ENCODE data around the gene SIM1.

The SIM1 gene

DNA sequence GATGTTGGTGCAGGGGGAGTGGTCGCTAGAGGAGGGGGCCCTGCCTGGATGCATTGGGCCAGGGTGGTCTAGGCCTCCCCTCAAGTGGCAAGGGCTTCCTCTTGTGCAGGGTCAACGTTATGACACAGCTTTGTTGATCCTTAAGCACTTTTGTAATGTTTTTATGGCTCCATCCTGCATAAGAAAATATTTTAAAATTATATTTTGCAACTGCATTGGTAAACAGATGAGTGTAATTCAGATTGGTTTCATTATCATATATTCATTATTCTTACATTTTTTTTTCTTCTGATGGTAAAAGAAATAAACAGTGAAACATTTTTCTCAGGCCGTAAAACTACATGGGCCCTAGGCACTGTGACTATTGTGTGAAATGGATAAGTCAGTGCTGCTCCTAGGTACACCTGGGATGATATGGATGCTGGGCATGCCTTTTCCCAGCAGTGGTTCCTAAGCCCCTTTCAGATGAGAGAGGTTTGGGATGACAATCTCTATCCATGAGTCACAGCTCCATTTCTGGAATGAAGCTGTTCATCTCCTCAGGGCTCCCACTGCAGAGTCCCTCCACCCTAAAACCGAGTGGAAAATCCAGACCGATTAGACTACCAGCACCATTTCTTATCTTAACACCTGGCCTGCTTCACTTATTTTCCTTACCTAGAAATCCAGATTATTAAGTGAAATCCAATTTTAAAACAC lies 5.8 kb upstream of the SIM1 start:
- no peak for DNase-seq

DNA sequence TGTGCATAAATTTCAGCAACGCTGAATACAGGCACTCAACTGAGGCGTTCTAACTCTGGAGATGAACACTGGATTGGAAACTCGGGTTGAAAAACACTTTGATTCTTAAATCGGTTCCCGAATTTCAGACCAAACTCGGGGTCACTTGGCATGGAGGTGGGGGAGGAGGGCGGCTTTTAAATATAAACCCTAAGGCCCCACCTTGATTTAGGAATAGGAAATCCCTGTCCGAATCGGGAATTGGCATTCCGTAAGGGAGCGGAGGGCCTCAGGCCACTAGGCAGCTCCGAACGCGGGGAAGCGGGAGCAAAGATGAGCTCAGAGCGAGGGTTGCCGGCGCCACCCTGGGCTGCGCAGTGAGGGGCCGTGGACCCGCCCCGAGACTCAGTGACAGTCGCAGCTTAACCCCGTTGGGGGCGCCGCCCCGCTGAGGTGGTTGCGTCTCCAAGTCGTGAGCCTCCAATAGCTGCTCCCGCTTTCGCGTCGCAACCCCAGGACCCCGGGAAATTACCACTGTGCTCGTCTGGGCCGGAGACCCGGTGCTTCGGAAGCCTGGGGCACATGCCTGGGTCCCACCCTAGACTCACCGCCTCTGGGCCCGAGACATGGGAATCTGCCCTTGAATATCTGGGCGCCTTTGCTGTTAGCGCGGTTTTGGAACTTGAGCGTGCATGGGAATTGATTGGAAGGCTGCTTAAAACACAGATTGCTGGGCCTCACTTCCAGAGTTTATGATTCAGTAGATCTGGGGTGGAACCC lies 4.6 kb upstream of the SIM1 start:
- no peak for DNase-seq

- no peak for DNase-seq
These were observed 3.4 kb upstream of the SIM1 start for GRCh38 chr6:100468016-100468622.

GRCh38 chr6:100467129-100468015 lies 2.7 kb upstream of the SIM1 start:
- no peak for DNase-seq

DNA sequence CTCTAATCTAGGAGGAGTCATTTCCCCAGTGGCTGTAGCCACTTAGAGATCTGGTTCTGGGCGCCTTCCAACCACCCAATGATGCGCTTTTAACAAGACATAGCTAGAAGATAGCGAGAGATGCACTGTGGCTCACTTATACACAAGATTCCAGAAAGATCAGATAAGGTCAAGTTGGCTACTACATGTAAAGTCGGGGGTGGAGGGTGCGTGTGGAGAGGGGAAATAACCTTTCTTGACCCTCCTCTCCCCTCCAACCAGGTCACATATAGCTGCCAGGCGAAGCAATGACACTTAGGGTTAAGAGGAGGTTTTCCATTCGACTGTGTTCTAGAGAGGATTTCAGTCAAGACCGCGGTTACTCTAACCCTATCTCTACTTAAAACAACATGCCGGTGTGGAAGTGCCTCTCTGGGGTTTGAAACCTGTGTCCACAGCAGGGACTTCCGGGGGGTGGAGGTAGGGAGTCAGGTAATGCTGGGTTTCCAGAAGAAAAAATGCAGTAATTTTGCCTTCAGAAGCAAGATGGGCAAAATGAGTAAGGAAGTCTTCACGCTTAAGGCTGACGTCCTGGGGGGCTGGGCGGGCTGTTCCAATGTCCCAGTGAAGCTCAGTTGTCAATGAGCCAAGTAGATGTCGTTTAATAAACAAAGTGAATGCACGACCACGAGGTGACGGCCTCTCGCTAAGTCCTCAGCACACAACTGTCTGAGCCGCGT lies 1.8 kb upstream of the SIM1 start:
- DNase-seq: no peak

- DNase-seq: no peak
These were observed 1.1 kb upstream of the SIM1 start for GRCh38 chr6:100465701-100466409.

- DNase-seq: no peak
These were observed 414 bp downstream of the SIM1 start for GRCh38 chr6:100464162-100464851.

- no peak for DNase-seq
These were observed 1.0 kb downstream of the SIM1 start for GRCh38 chr6:100463630-100464161.

GRCh38 chr6:100462706-100463629 lies 1.8 kb downstream of the SIM1 start:
- DNase-seq: no peak

- DNase-seq: no peak
These were observed 2.6 kb downstream of the SIM1 start for GRCh38 chr6:100461917-100462705.

DNA sequence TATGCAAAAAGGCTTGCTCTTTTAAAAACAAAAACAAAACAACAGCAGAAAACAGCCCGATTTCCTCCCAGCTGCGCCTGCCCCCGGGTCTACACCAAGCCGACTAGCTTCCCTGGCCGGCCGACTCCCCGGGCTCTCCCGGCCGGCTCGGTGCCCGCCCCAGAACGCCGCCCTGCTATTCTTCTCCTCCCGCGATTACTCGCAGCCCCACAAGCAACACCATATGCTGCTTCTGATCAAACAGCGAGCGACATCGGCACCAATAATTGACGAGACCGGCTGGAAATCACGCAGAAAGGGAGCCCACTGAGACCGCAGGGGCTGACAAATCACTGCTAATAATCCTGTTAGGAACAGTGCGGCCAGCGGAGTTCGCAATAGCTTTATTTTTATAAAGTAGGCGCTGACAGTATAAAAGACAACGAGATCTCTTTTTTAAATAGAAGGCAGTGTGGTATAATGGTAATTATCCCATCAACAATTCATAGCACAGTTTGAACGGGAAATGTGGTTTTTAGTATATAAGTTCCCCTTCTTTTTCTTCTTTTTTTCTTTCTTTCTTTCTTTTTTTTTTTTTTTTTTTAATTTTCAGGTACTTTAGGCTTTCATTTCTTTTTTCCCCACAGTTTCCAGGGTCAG lies 3.3 kb downstream of the SIM1 start:
- no peak for DNase-seq

DNA sequence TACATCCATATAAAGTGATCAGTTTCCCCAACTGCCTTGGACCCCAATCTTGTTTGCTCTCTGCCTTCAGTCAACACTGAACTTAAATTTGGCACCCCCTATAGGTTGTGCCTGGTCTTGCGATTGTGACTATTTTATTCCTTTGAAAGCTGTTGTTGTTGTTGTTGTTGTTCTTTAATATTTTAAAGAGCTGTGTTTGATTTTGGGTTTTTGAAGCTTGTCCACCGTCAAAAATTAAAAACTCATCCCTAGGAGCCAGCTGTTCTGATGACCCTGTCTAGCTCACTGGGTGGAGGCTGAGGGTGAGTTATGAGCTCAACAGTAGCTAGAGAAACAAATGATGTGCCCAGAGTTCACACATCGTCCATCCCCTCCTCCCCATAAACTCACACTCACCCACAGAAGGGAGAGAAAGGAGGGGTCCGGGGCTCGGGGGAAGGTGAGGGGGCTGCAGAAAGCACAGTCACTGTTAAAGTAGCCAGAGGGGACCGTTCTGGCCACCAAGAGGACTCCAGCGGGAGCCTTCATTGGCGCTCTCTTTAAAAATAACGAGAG lies 4.0 kb downstream of the SIM1 start:
- no peak for DNase-seq

- DNase-seq: no peak
These were observed 5.0 kb downstream of the SIM1 start for GRCh38 chr6:100459592-100460184.

- no peak for DNase-seq
These were observed 5.7 kb downstream of the SIM1 start for GRCh38 chr6:100458841-100459591.

DNA sequence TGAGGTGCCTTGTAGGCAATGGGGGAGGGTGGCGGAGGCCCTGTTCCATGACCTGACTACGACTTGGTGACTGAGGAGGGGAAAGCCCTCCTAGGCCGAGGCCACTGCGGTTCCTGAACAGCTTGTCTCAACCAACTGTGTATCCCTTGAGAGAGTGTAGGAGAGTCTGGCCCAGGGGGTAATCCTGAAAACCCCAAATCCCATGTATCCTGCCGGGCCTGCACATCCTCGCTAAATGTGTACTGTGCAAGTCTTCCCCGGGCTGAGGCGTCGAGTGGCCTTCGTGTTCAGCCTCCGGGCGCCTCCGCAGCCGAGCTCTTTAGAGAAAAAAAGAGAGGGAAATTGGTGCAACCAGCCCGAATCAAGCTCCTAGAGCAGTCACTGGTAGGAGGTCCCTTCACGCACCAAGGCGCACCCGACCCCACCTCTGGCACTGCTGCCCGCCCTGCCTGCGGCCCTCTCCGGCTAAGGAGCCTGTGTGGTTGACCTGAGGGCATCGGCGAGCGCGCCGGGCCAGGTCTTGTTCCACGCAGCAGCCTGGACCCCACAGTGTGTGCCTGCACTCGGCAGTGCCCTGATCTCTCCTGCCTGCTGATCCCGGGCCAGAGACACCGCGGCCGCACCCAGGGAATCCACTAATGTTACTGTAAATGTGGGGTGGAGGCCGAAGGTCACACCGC lies 7.3 kb downstream of the SIM1 start:
- DNase-seq: no peak

- no peak for DNase-seq
These were observed 7.8 kb downstream of the SIM1 start for GRCh38 chr6:100456908-100457235.

Measured in MV-4-11 (cell line).